NT2/D1 (cell line): ENCODE measurements around the gene PADI6.

Experiments
- DNase-seq: peaks from one replicate; pipeline ENCODE4 v3.0.0-alpha.2; 2011; ENCODE audit warnings: low read depth, low spot score
- H3K27me3 ChIP-seq: 2 replicates; pipeline ENCODE4 v1.6.0; 2011; ENCODE audit warnings: mild to moderate bottlenecking; ENCODE audit not compliant: insufficient read length, insufficient read depth
- H3K36me3 ChIP-seq: 2 replicates; pipeline ENCODE4 v1.6.1; 2011; ENCODE audit warnings: mild to moderate bottlenecking, low read length, mixed read lengths; ENCODE audit not compliant: insufficient read depth, insufficient read length
- H3K4me1 ChIP-seq: 2 replicates; pipeline ENCODE4 v1.5.1; 2011; ENCODE audit not compliant: insufficient read depth, insufficient read length
- H3K4me3 ChIP-seq: 2 replicates; pipeline ENCODE4 v1.5.1; 2011; ENCODE audit warnings: low read depth; ENCODE audit not compliant: insufficient read length
- H3K9ac ChIP-seq: 2 replicates; pipeline ENCODE4 v1.6.0; 2011; ENCODE audit warnings: low read depth; ENCODE audit not compliant: insufficient read length
- H3K9me3 ChIP-seq: 2 replicates; pipeline ENCODE4 v1.5.1; 2011; ENCODE audit warnings: mild to moderate bottlenecking, low read length; ENCODE audit not compliant: insufficient read depth
- SUZ12 ChIP-seq: IDR thresholded peaks from 2 replicates; pipeline ENCODE4 v1.6.1; 2011; ENCODE audit not compliant: insufficient read length, insufficient read depth; ENCODE audit errors: extremely low read depth
- YY1 ChIP-seq: IDR thresholded peaks from 2 replicates; pipeline ENCODE4 v1.6.1; 2011; ENCODE audit not compliant: insufficient read length, insufficient read depth
- ZNF274 ChIP-seq: IDR thresholded peaks from 2 replicates; pipeline ENCODE4 v1.6.1; 2011; ENCODE audit warnings: mild to moderate bottlenecking, low read depth, low read length

PADI6 gene

DNA sequence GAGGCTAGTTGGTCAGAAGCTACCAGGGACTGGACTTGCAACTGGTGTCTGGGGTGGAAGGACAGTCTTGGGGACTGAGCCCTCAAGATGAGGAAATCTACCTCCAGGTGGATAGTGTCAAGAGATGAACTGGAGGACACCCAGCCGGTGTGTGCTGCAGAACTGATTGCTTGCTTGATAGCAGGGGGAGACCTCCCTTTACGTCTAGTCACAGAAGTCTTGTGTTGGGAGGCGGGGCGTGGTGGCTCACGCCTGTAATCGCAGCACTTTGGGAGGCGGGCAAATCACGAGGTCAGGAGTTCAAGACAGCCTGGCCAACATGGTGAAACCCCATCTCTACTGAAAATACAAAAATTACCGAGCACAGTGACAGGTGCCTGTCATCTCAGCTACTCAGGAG is 62.6 kb downstream of the PADI6 start:
- Histone ChIP-seq H3K27me3 (no peaks in the 10 kb centered on the region), H3K9ac (no peak overlapping the region), H3K4me3 (no peak overlapping the region), H3K36me3 (peaks cover 65% of the 10 kb centered on the region), H3K4me1 (peaks cover 27% of the 10 kb centered on the region), H3K9me3 (no peaks in the 10 kb centered on the region)
- DNase-seq, result no peak
- TF ChIP-seq ZNF274 (no peak), YY1 (no peak), SUZ12 (no peak)

- no peak for DNase-seq
- peak overlapping the region; percentile 84 for H3K4me3 ChIP-seq
- H3K4me1 ChIP-seq, result peaks cover 20% of the 10 kb centered on the region
- H3K9ac ChIP-seq, result peak overlapping the region; percentile 80
- no peaks in the 10 kb centered on the region for H3K9me3 ChIP-seq
- H3K36me3 ChIP-seq, result peaks cover 54% of the 10 kb centered on the region
- no peaks in the 10 kb centered on the region for H3K27me3 ChIP-seq
- TF ChIP-seq ZNF274, result no peak
- TF ChIP-seq YY1, result no peak
- TF ChIP-seq SUZ12, result no peak
Measured at GRCh38 chr1:17436380-17437174, 64.6 kb downstream of the PADI6 start.

DNA sequence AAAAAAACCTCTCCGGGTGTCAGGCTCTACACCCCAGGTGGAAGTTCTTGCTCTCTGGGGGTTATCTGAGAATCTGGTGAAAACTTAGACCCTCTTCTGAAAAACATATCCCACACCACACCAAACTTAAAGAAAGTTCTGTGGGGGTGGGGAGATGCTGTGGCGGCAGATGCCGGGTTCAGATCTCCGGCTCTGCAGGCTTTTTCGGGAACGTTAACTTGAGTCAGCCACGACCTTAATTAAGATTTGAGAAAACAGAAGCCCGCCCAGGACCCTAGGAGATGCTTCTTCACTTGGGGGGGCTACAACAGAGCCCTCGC is 65.2 kb downstream of the PADI6 start:
- DNase-seq, result no peak
- H3K27me3 ChIP-seq, result no peaks in the 10 kb centered on the region
- peak overlapping the region; percentile 80 for H3K9ac ChIP-seq
- peak overlapping the region; percentile 84 for H3K4me3 ChIP-seq
- H3K4me1 ChIP-seq, result peaks cover 17% of the 10 kb centered on the region
- H3K36me3 ChIP-seq, result peaks cover 49% of the 10 kb centered on the region
- no peaks in the 10 kb centered on the region for H3K9me3 ChIP-seq
- TF ChIP-seq ZNF274 (no peak), YY1 (no peak), SUZ12 (no peak)

DNA sequence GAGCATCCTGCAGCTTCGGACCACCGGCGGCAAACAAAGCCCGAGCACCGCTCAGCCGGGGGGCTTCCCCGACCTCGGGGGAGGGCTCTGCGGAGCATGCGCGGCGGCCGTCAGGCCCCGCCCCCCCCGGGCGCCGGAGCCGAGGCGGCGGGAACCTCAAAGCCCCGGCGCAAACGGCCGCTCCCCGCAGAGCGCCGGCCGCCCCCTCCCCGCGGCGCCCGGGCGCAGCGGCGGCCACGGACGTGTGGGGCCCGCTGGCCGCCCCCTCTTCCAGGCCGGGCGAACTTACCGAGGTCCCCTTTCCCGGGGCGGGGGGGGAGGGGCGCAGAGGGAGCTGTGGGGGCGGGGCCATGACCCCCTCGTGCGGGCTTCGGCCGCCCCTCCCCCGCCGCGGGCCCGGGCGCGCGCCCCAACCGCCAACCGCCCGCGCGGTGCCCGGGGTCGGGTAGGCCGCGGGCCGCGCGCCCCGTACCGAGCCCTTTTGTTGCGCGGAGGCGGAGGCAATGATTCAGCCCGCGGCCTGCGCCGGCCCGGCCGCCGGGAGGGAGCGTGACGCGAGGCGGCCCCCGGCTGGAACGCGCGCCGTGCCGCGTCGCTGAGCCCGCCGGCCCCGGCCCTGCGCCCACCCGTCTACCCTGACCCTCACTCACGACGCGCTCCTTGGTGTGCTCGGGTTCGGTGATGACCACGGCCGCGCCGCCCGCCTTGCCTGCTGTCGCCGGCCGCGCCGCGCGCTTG is 65.8 kb downstream of the PADI6 start:
- H3K9me3 ChIP-seq, result no peaks in the 10 kb centered on the region
- DNase-seq, result no peak
- no peaks in the 10 kb centered on the region for H3K27me3 ChIP-seq
- TF ChIP-seq YY1 (no peak), SUZ12 (no peak), ZNF274 (no peak)
- H3K4me1 ChIP-seq, result peaks cover 15% of the 10 kb centered on the region
- peak overlapping the region; percentile 96 for H3K9ac ChIP-seq
- peaks cover 45% of the 10 kb centered on the region for H3K36me3 ChIP-seq
- H3K4me3 ChIP-seq, result peak overlapping the region; percentile 84

DNA sequence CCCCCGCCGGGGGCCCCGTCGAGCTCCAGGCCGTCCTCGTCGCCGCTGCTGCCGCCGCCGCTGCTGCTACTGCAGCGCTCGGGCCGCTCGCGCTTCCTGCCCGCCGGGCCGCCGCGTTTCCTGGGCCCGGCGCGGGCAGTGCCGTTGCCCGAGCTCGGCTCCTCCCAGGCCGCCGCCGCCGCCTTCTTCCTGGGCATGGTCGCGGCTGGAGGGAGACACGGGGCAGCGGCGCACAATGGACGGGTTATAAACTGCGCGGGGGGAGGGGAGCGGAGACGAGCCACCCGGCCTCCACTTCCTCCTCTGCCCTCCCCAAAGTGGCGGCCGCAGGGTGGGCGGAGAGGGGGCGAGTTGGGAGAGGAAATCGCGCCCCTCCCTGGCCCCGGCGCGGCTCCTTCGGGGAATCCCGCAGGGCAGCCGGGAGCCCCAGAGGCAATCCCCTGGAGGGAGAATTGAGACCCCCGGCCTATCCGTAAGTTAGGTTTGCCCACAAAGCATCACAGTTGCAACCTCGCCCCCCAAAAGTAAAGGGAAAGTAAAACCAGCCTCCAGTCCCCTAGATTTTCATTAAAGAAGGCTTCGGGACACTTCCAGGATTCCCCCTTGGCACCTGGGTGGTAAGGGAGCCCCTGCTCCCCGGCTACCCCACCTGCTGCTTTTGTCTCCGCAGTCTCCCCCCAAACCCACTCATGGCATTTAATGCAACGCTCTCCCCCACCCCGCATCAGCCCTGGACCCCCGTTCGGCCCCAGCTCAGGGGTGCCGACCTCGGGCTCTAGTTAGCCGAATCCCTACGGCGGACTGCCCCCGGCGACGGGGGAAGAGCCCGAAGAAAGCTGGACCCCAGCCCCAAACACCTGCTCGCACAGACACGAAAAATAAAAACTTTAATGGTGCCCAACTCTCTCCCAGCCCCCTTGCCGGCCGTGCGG is 66.6 kb downstream of the PADI6 start:
- H3K4me1 ChIP-seq, result peaks cover 11% of the 10 kb centered on the region
- DNase-seq, result no peak
- no peak for TF ChIP-seq YY1
- TF ChIP-seq SUZ12, result no peak
- TF ChIP-seq ZNF274, result no peak
- H3K36me3 ChIP-seq, result peaks cover 37% of the 10 kb centered on the region
- H3K27me3 ChIP-seq, result no peaks in the 10 kb centered on the region
- H3K9ac ChIP-seq, result peak overlapping the region; percentile 96
- no peaks in the 10 kb centered on the region for H3K9me3 ChIP-seq
- peak overlapping the region; percentile 84 for H3K4me3 ChIP-seq

DNA sequence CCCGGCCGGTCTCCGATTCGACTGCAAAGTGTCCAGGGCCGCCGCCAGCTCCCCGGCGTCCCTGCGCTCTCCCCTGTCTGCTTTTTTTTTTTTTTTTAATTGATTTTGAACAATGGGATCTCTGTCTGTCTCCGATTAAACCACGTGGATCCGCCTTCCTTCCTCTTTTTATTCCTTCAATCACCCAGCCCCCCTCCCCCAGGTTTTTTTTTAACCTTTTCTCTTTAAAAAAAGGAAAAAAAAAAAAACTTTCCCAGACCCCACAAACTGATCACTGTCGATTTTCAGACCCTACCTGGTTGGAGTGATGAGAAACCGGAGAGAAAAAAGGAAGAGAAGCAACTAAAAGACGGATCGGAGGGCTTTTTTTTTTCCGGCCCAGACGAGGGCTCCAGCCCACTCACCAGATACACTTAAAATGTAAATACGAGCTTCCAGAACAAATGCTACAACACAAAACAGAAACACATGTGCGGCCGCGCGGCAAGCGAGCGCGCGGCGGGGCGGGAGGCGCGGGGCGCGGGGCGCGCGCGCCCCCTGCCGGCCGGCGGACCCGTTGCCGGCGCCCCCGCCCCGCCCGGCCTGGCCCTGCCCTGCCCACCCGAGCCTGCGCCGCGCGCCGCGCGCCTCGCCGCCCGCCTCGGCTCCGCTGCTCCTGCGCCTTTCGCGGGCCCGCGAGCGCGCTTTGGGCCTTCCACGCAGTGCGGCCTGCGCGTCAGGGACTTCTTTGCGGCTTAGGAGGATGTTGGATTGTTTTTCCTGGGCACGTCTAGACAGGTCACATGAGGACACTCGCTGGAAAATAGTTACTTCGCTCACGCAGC is 67.5 kb downstream of the PADI6 start, which contains the start of gene RCC2:
Gene RCC2, minus strand, starts transcription at position 428 of the 824 bp plus-strand sequence. CDS start 1,163 bp downstream, outside the sequence.
- H3K9me3 ChIP-seq, result no peaks in the 10 kb centered on the region
- H3K9ac ChIP-seq, result peak within 1 kb of the TSS; percentile 96
- TF ChIP-seq SUZ12 (no peak), ZNF274 (no peak), YY1 (no peak)
- no peaks in the 10 kb centered on the region for H3K27me3 ChIP-seq
- peaks cover 29% of the 10 kb centered on the region for H3K36me3 ChIP-seq
- DNase-seq, result no peak
- peak within 1 kb of the TSS; percentile 84 for H3K4me3 ChIP-seq
- peaks cover 7% of the 10 kb centered on the region for H3K4me1 ChIP-seq
